ENCODE measurements around the gene ZC3H12A. TPM values are rescaled to one million over a fixed set of nuclear protein-coding genes. Genes with fewer than 3 reads are reported as not detected.
"Not testable (repeated sequence)": the region's sequence is repeated elsewhere in the genome, so short reads cannot be mapped to it uniquely, and the experiment has no call there.

Gene ZC3H12A
- total RNA-seq, 4 donors from 2014 or later = 7.3 to 14.4 (median 10.6) TPM

- H3K36me3 ChIP-seq = peaks cover 0 to 3% of the 10 kb centered on the region in 2 donors
- H3K9me3 ChIP-seq = no peaks in the 10 kb centered on the region
- H3K27ac ChIP-seq = no peak overlapping the region
- WGBS, 2 donors (ENCODE audit: low coverage in 1 of 2) = 43 to 83% methylated on average over 1 of the region's 1 CpG
- peaks cover 0 to 18% (median 0%) of the 10 kb centered on the region in 3 donors for H3K4me1 ChIP-seq
- peaks cover 3% of the 10 kb centered on the region for H3K27me3 ChIP-seq
- ATAC-seq = no peak
- H3K4me3 ChIP-seq = no peak overlapping the region
- no peak for TF ChIP-seq EP300 (IDR thresholded peaks at IDR 0.05)
- TF ChIP-seq CTCF (IDR thresholded peaks at IDR 0.05) = no peak
- TF ChIP-seq POLR2A (IDR thresholded peaks at IDR 0.05) = no peak
- no peak for TF ChIP-seq POLR2AphosphoS5 (IDR thresholded peaks at IDR 0.05)
Measured at GRCh38 chr1:37517569-37517968, 43.2 kb downstream of the ZC3H12A start.

GRCh38 chr1:37518241-37518640, 43.9 kb downstream of the ZC3H12A start:
- H3K27me3 ChIP-seq, H3K27ac ChIP-seq, H3K36me3 ChIP-seq, ATAC-seq, H3K4me3 ChIP-seq, H3K9me3 ChIP-seq: not testable (repeated sequence)
- WGBS, 2 donors (ENCODE audit: low coverage in 1 of 2) = no CpG with 5 or more reads among the region's 31 CpGs
- peaks cover 0 to 11% (median 0%) of the 10 kb centered on the region in 3 donors for H3K4me1 ChIP-seq

- 52 to 100% methylated on average over 2 of the region's 15 CpGs for WGBS, 2 donors (ENCODE audit: low coverage in 1 of 2)
- H3K36me3 ChIP-seq, ATAC-seq, H3K4me3 ChIP-seq, H3K9me3 ChIP-seq, H3K27me3 ChIP-seq, H3K4me1 ChIP-seq, H3K27ac ChIP-seq: not testable (repeated sequence)
Measured at GRCh38 chr1:37518929-37519328, 44.5 kb downstream of the ZC3H12A start.

GRCh38 chr1:37519613-37520012, 45.2 kb downstream of the ZC3H12A start:
- no peak for TF ChIP-seq POLR2AphosphoS5 (IDR thresholded peaks at IDR 0.05)
- TF ChIP-seq POLR2A (IDR thresholded peaks at IDR 0.05) = no peak
- no peak for TF ChIP-seq CTCF (IDR thresholded peaks at IDR 0.05)
- no peak for TF ChIP-seq EP300 (IDR thresholded peaks at IDR 0.05)
- peaks cover 0 to 5% (median 0%) of the 10 kb centered on the region in 3 donors for H3K4me1 ChIP-seq
- no peak overlapping the region for H3K27ac ChIP-seq
- ATAC-seq = no peak
- H3K36me3 ChIP-seq = no peaks in the 10 kb centered on the region
- no peaks in the 10 kb centered on the region for H3K9me3 ChIP-seq
- peaks cover 3% of the 10 kb centered on the region for H3K27me3 ChIP-seq
- H3K4me3 ChIP-seq = no peak overlapping the region

- not testable (repeated sequence) for H3K36me3 ChIP-seq, H3K4me3 ChIP-seq, H3K27ac ChIP-seq, H3K27me3 ChIP-seq, ATAC-seq, H3K9me3 ChIP-seq
- H3K4me1 ChIP-seq = peaks cover 0 to 16% (median 3%) of the 10 kb centered on the region in 3 donors
- 80 to 100% methylated on average over 1 of the region's 1 CpG for WGBS, 2 donors (ENCODE audit: low coverage in 1 of 2)
Measured at GRCh38 chr1:37529888-37530287, 55.5 kb downstream of the ZC3H12A start.

GRCh38 chr1:37532418-37533156, 58.2 kb downstream of the ZC3H12A start:
- Histone ChIP-seq H3K4me1 (peaks cover 0 to 16% (median 3%) of the 10 kb centered on the region in 3 donors), H3K36me3 (peaks cover 3 to 25% of the 10 kb centered on the region in 2 donors), H3K27ac (peak overlapping the region in 2 of 4 donors; percentile 19 to 70)
- H3K9me3 ChIP-seq, ATAC-seq, H3K27me3 ChIP-seq, H3K4me3 ChIP-seq: not testable (repeated sequence)
- 87 to 90% methylated on average over 3 to 4 of the region's 4 CpGs for WGBS, 2 donors (ENCODE audit: low coverage in 1 of 2)

- no peaks in the 10 kb centered on the region for H3K9me3 ChIP-seq
- H3K36me3 ChIP-seq = peaks cover 3 to 34% of the 10 kb centered on the region in 2 donors
- H3K27ac ChIP-seq = peak overlapping the region; percentile 56 to 77 (median 66)
- H3K4me1 ChIP-seq = peaks cover 0 to 16% (median 3%) of the 10 kb centered on the region in 3 donors
- ATAC-seq = no peak
- 95 to 100% methylated on average over 2 to 3 of the region's 4 CpGs for WGBS, 2 donors (ENCODE audit: low coverage in 1 of 2)
- no peaks in the 10 kb centered on the region for H3K27me3 ChIP-seq
- TF ChIP-seq POLR2AphosphoS5 (IDR thresholded peaks at IDR 0.05) (no peak), POLR2A (IDR thresholded peaks at IDR 0.05) (no peak), EP300 (IDR thresholded peaks at IDR 0.05) (no peak), CTCF (IDR thresholded peaks at IDR 0.05) (no peak)
- no peak overlapping the region for H3K4me3 ChIP-seq
Measured at GRCh38 chr1:37533317-37534093, 59.1 kb downstream of the ZC3H12A start.

All from gastroesophageal sphincter (tissue), 4 donors.